ENCODE measurements around the gene IL17RC. TPM values are rescaled to one million over a fixed set of nuclear protein-coding genes. Genes with fewer than 3 reads are reported as not detected.

Gene IL17RC
- total RNA-seq, 1 donor from 2014 or later: 3.1 TPM

GRCh38 chr3:9947025-9947995 is 30.4 kb downstream of the IL17RC start:
- peaks cover 27% of the 10 kb centered on the region for H3F3A ChIP-seq (ENCODE audit: low read depth)
- H3K36me3 ChIP-seq: no peaks in the 10 kb centered on the region
- peaks cover 5% of the 10 kb centered on the region for H3K27me3 ChIP-seq
- no peaks in the 10 kb centered on the region for H3K9me3 ChIP-seq (ENCODE audit: low read depth)
- Mint-ChIP-seq H3K9me3 (no peaks in the 10 kb centered on the region), H3K4me1 (peaks cover 2% of the 10 kb centered on the region), H3K27me3 (ENCODE audit: insufficient read depth, low read depth) (peaks cover 7% of the 10 kb centered on the region), H3K4me3 (no peak overlapping the region), H3K27ac (no peak overlapping the region), H3K36me3 (peaks cover under 1% of the 10 kb centered on the region)
- peaks cover 5% of the 10 kb centered on the region for H3K79me2 ChIP-seq (ENCODE audit: low read depth)
- TF ChIP-seq EZH2phosphoT487 (IDR thresholded peaks at IDR 0.05): no peak
- TF ChIP-seq CTCF (IDR thresholded peaks at IDR 0.05): peak; percentile 55
- TF ChIP-seq EZH2 (IDR thresholded peaks at IDR 0.05): no peak
- H3K9ac ChIP-seq: no peak overlapping the region
- H4K20me1 ChIP-seq (ENCODE audit: low read depth): peaks cover 21% of the 10 kb centered on the region
- peak overlapping the region; percentile 91 for H3K4me2 ChIP-seq
- H3K27ac ChIP-seq: no peak overlapping the region
- peak; percentile 85 for DNase-seq (ENCODE audit: low spot score)
- H3K4me3 ChIP-seq: peak overlapping the region; percentile 59
- H3K4me1 ChIP-seq: peaks cover 10% of the 10 kb centered on the region
- peak overlapping the region; percentile 85 for H2AFZ ChIP-seq (replicated peaks)

- Histone ChIP-seq H4K20me1 (ENCODE audit: low read depth) (peaks cover 21% of the 10 kb centered on the region), H3F3A (ENCODE audit: low read depth) (peaks cover 30% of the 10 kb centered on the region), H3K36me3 (no peaks in the 10 kb centered on the region), H3K9me3 (ENCODE audit: low read depth) (no peaks in the 10 kb centered on the region), H3K4me1 (peaks cover 10% of the 10 kb centered on the region), H2AFZ (replicated peaks) (no peak overlapping the region), H3K4me2 (no peak overlapping the region), H3K79me2 (ENCODE audit: low read depth) (peaks cover 5% of the 10 kb centered on the region), H3K4me3 (no peak overlapping the region), H3K9ac (no peak overlapping the region), H3K27ac (no peak overlapping the region), H3K27me3 (peaks cover 9% of the 10 kb centered on the region)
- H3K27ac Mint-ChIP-seq: no peak overlapping the region
- H3K4me3 Mint-ChIP-seq: no peak overlapping the region
- no peak for DNase-seq (ENCODE audit: low spot score)
- H3K4me1 Mint-ChIP-seq: peaks cover 2% of the 10 kb centered on the region
- H3K27me3 Mint-ChIP-seq (ENCODE audit: insufficient read depth, low read depth): peaks cover 8% of the 10 kb centered on the region
- H3K36me3 Mint-ChIP-seq: no peaks in the 10 kb centered on the region
- H3K9me3 Mint-ChIP-seq: no peaks in the 10 kb centered on the region
- no peak for TF ChIP-seq EZH2phosphoT487 (IDR thresholded peaks at IDR 0.05)
- no peak for TF ChIP-seq EZH2 (IDR thresholded peaks at IDR 0.05)
These were observed 31.7 kb downstream of the IL17RC start for GRCh38 chr3:9948586-9948985.

- no peaks in the 10 kb centered on the region for H3K9me3 ChIP-seq (ENCODE audit: low read depth)
- peaks cover 2% of the 10 kb centered on the region for H3K4me1 Mint-ChIP-seq
- H4K20me1 ChIP-seq (ENCODE audit: low read depth): peaks cover 21% of the 10 kb centered on the region
- H3K27ac ChIP-seq: no peak overlapping the region
- peaks cover 8% of the 10 kb centered on the region for H3K27me3 Mint-ChIP-seq (ENCODE audit: insufficient read depth, low read depth)
- no peak overlapping the region for H3K27ac Mint-ChIP-seq
- peaks cover 9% of the 10 kb centered on the region for H3K27me3 ChIP-seq
- TF ChIP-seq EZH2 (IDR thresholded peaks at IDR 0.05) (no peak), EZH2phosphoT487 (IDR thresholded peaks at IDR 0.05) (no peak), CTCF (IDR thresholded peaks at IDR 0.05) (no peak)
- no peak overlapping the region for H2AFZ ChIP-seq (replicated peaks)
- no peaks in the 10 kb centered on the region for H3K36me3 ChIP-seq
- peaks cover 10% of the 10 kb centered on the region for H3K4me1 ChIP-seq
- H3K4me3 ChIP-seq: no peak overlapping the region
- no peak overlapping the region for H3K4me3 Mint-ChIP-seq
- peaks cover 5% of the 10 kb centered on the region for H3K79me2 ChIP-seq (ENCODE audit: low read depth)
- H3F3A ChIP-seq (ENCODE audit: low read depth): peaks cover 33% of the 10 kb centered on the region
- no peaks in the 10 kb centered on the region for H3K36me3 Mint-ChIP-seq
- H3K4me2 ChIP-seq: no peak overlapping the region
- no peak overlapping the region for H3K9ac ChIP-seq
- DNase-seq (ENCODE audit: low spot score): no peak
- no peaks in the 10 kb centered on the region for H3K9me3 Mint-ChIP-seq
These were observed 32.2 kb downstream of the IL17RC start for GRCh38 chr3:9949115-9949514.

GRCh38 chr3:9949626-9950025 is 32.7 kb downstream of the IL17RC start:
- H3K4me1 Mint-ChIP-seq: peaks cover 5% of the 10 kb centered on the region
- Histone ChIP-seq H3K4me3 (no peak overlapping the region), H3K4me2 (no peak overlapping the region), H4K20me1 (ENCODE audit: low read depth) (peaks cover 21% of the 10 kb centered on the region), H3K9ac (no peak overlapping the region), H3F3A (ENCODE audit: low read depth) (peaks cover 38% of the 10 kb centered on the region), H3K27ac (no peak overlapping the region), H3K36me3 (no peaks in the 10 kb centered on the region), H3K4me1 (peaks cover 10% of the 10 kb centered on the region), H3K27me3 (peaks cover 12% of the 10 kb centered on the region), H3K9me3 (ENCODE audit: low read depth) (no peaks in the 10 kb centered on the region), H3K79me2 (ENCODE audit: low read depth) (peaks cover 5% of the 10 kb centered on the region), H2AFZ (replicated peaks) (no peak overlapping the region)
- no peaks in the 10 kb centered on the region for H3K36me3 Mint-ChIP-seq
- no peaks in the 10 kb centered on the region for H3K9me3 Mint-ChIP-seq
- no peak overlapping the region for H3K27ac Mint-ChIP-seq
- H3K4me3 Mint-ChIP-seq: no peak overlapping the region
- no peak for DNase-seq (ENCODE audit: low spot score)
- TF ChIP-seq CTCF (IDR thresholded peaks at IDR 0.05): no peak
- TF ChIP-seq EZH2phosphoT487 (IDR thresholded peaks at IDR 0.05): no peak
- no peak for TF ChIP-seq EZH2 (IDR thresholded peaks at IDR 0.05)
- H3K27me3 Mint-ChIP-seq (ENCODE audit: insufficient read depth, low read depth): peaks cover 10% of the 10 kb centered on the region
